HepG2 (cell line): ENCODE data around the gene SEMA3B. TPM values are rescaled to one million over a fixed set of nuclear protein-coding genes. Genes with fewer than 3 reads are reported as not detected.

Experiments used
- ATAC-seq: fragments of 200-7000 bp; cut with Tn5 transposase; 3 replicates; pipeline ENCODE4 v1.9.1; 2020; ENCODE audit warnings: mild to moderate bottlenecking, moderate library complexity
- BruUV-seq: library from RNA; stranded (reverse); fragments of 400-500 nt; replicated peaks from 2 replicates; lab custom pipeline; 2021; lab: Mats Ljungman, UMichigan
- CTCF ChIA-PET: fragments of 300-600 bp; formaldehyde crosslinking; extraction: SDS; loops from one replicate; lab custom pipeline; 2021; ENCODE audit warnings: low total read pairs, inconsistent platforms, low intra/inter-chr PET ratio; lab: Yijun Ruan, JAX
- POLR2A ChIA-PET: fragments of 350-600 bp; sonication (Branson Sonifier 250); formaldehyde crosslinking; loops from one replicate; lab custom pipeline; 2020; ENCODE audit warnings: antibody characterized with exemption, inconsistent platforms; lab: Yijun Ruan, JAX
- DNase-seq: peaks from one replicate; pipeline ENCODE4 v3.0.0-alpha.2; 2015; ENCODE audit warnings: low spot score
- FAIRE-seq: peaks from 3 replicates; lab custom pipeline; 2011; peaks lifted over from hg19 to GRCh38; lab: Jason Lieb, UNC
- H2AFZ ChIP-seq: one replicate; pipeline ENCODE4 v1.6.1; 2011; ENCODE audit warnings: low read length, inconsistent platforms
- H3K27ac ChIP-seq: fragments of 300-600 bp; 3 replicates; pipeline ENCODE4 v1.8.0; 2011; ENCODE audit warnings: mixed run types, mild to moderate bottlenecking, mixed read lengths, low read length, inconsistent platforms; ENCODE audit not compliant: insufficient read depth; ENCODE audit errors: extremely low read length
- H3K27me3 ChIP-seq, 2 experiments: fragments of 200-600 bp in 1 of 2; 2 replicates in 1 of 2; 3 replicates in 1 of 2; pipeline versions ENCODE4 v1.6.0 to v1.8.0; 2011; ENCODE audit warnings: low read length in 2 of 2, mild to moderate bottlenecking in 2 of 2, moderate library complexity in 2 of 2, inconsistent platforms in 1 of 2; ENCODE audit not compliant: insufficient read depth in 2 of 2, control insufficient read depth in 1 of 2
- H3K36me3 ChIP-seq, 2 experiments: fragments of 200-600 bp in 1 of 2; replicated peaks in 1 of 2; 2 replicates in 1 of 2; 3 replicates in 1 of 2; pipeline versions ENCODE4 v1.5.1 to v1.8.0; 2011; ENCODE audit warnings: low read length in 2 of 2, inconsistent platforms in 1 of 2; ENCODE audit not compliant: insufficient read depth in 2 of 2, control insufficient read depth in 1 of 2
- H3K4me1 ChIP-seq: 2 replicates; pipeline ENCODE4 v1.5.1; 2012; ENCODE audit warnings: low read length, inconsistent platforms; ENCODE audit not compliant: insufficient read depth
- H3K4me2 ChIP-seq: 2 replicates; pipeline ENCODE4 v1.6.0; 2011; ENCODE audit warnings: low read depth, low read length, inconsistent platforms
- H3K4me3 ChIP-seq, 3 experiments: fragments of 200-600 bp in 1 of 3; sonication (generic), shearing (Covaris generic) in 1 of 3; replicated peaks in 1 of 3; 2 replicates each; pipeline ENCODE4 v1.5.1; 2011 to 2016; ENCODE audit warnings: low read length in 3 of 3, inconsistent platforms in 2 of 3, low read depth in 2 of 3, mild to moderate bottlenecking in 2 of 3, control low read depth in 1 of 3, mixed read lengths in 1 of 3; ENCODE audit not compliant: insufficient read depth in 1 of 3
- H3K79me2 ChIP-seq: one replicate; pipeline ENCODE4 v1.6.1; 2011; ENCODE audit warnings: low read length, inconsistent platforms; ENCODE audit not compliant: insufficient read depth
- H3K9ac ChIP-seq: 2 replicates; pipeline ENCODE4 v1.6.0; 2011; ENCODE audit warnings: mild to moderate bottlenecking, low read depth, low read length, inconsistent platforms; ENCODE audit not compliant: insufficient read depth
- H3K9me3 ChIP-seq: 2 replicates; pipeline ENCODE4 v1.5.1; 2012; ENCODE audit warnings: mild to moderate bottlenecking, low read length
- H4K20me1 ChIP-seq: 2 replicates; pipeline ENCODE4 v1.6.0; 2011; ENCODE audit warnings: inconsistent platforms, mild to moderate bottlenecking, low read length, moderate library complexity; ENCODE audit not compliant: insufficient read depth
- ARID3A ChIP-seq: IDR thresholded peaks from 2 replicates; pipeline ENCODE4 v1.6.1; 2012; ENCODE audit warnings: low read depth, low read length, improper control_type of control experiment
- CCDC6 ChIP-seq: sonication (generic); formaldehyde crosslinking; IDR thresholded peaks from 2 replicates; pipeline ENCODE4 v1.8.1; 2022; ENCODE audit warnings: mild to moderate bottlenecking, missing genetic modification reagents, moderate library complexity
- DR1 ChIP-seq: sonication (generic); formaldehyde crosslinking; IDR thresholded peaks from 2 replicates; pipeline ENCODE4 v1.8.0; 2021; ENCODE audit warnings: mild to moderate bottlenecking, missing genetic modification reagents, inconsistent platforms
- HMGA1 ChIP-seq: sonication (generic); formaldehyde crosslinking; conservative IDR thresholded peaks from 2 replicates; pipeline ENCODE4 v1.4.0; 2020; ENCODE audit warnings: missing genetic modification reagents
- NR0B2 ChIP-seq: sonication (generic); formaldehyde crosslinking; IDR thresholded peaks from 2 replicates; pipeline ENCODE4 v1.4.0; 2020; ENCODE audit warnings: mild to moderate bottlenecking, missing genetic modification reagents
- PAF1 ChIP-seq: IDR thresholded peaks from 2 replicates; pipeline ENCODE4 v1.6.1; 2016; ENCODE audit warnings: missing genetic modification reagents, missing compliant biosample characterization
- PATZ1 ChIP-seq: sonication (generic); formaldehyde crosslinking; IDR thresholded peaks from 2 replicates; pipeline ENCODE4 v1.4.0; 2020; ENCODE audit warnings: missing genetic modification reagents
- POLR2AphosphoS5 ChIP-seq: IDR thresholded peaks from 2 replicates; pipeline ENCODE4 v1.6.1; 2012; ENCODE audit warnings: low read depth, low read length
- SATB2 ChIP-seq: sonication (generic); formaldehyde crosslinking; IDR thresholded peaks from 2 replicates; pipeline ENCODE4 v1.5.0; 2020; ENCODE audit warnings: missing genetic modification reagents
- SIX4 ChIP-seq: sonication (generic); formaldehyde crosslinking; IDR thresholded peaks from 2 replicates; pipeline ENCODE4 v1.4.0; 2020; ENCODE audit warnings: missing genetic modification reagents
- SKI ChIP-seq: fragments of 450-650 bp; IDR thresholded peaks from one replicate; pipeline ENCODE4 v1.6.1; 2018; ENCODE audit warnings: mild to moderate bottlenecking; ENCODE audit not compliant: partially characterized antibody
- SMAD1 ChIP-seq: sonication (generic); formaldehyde crosslinking; IDR thresholded peaks from 2 replicates; pipeline ENCODE4 v1.4.0; 2020; ENCODE audit warnings: missing genetic modification reagents, low read depth, mild to moderate bottlenecking, borderline replicate concordance
- SOX6 ChIP-seq, 2 experiments: fragments of 450-650 bp in 1 of 2; sonication (generic) in 1 of 2; formaldehyde crosslinking in 1 of 2; IDR thresholded peaks; 2 replicates each; pipeline versions ENCODE4 v1.4.0 to v1.6.1; 2017 to 2020; ENCODE audit warnings: antibody characterized with exemption in 1 of 2, mild to moderate bottlenecking in 1 of 2, missing genetic modification reagents in 1 of 2
- TBX2 ChIP-seq: sonication (generic); formaldehyde crosslinking; IDR thresholded peaks from 2 replicates; pipeline ENCODE4 v1.5.0; 2020; ENCODE audit warnings: missing genetic modification reagents, mild to moderate bottlenecking, borderline replicate concordance
- TFAP4 ChIP-seq: sonication (generic); IDR thresholded peaks from 2 replicates; pipeline ENCODE4 v1.6.1; 2016; ENCODE audit warnings: low read depth, borderline replicate concordance
- YEATS2 ChIP-seq: sonication (generic); formaldehyde crosslinking; IDR thresholded peaks from 2 replicates; pipeline ENCODE4 v1.4.0; 2020; ENCODE audit warnings: missing genetic modification reagents, borderline replicate concordance
- YEATS4 ChIP-seq: sonication (generic); formaldehyde crosslinking; IDR thresholded peaks from 2 replicates; pipeline ENCODE4 v1.4.0; 2020; ENCODE audit warnings: missing genetic modification reagents, borderline replicate concordance
- ZNF432 ChIP-seq: sonication (generic); formaldehyde crosslinking; IDR thresholded peaks from 2 replicates; pipeline ENCODE4 v1.5.0; 2020; ENCODE audit warnings: missing genetic modification reagents, mild to moderate bottlenecking, borderline replicate concordance
- ZNF713 ChIP-seq: sonication (generic); formaldehyde crosslinking; IDR thresholded peaks from 2 replicates; pipeline ENCODE4 v1.4.0; 2020; ENCODE audit warnings: mild to moderate bottlenecking, missing genetic modification reagents
- ZNF775 ChIP-seq: sonication (generic); formaldehyde crosslinking; IDR thresholded peaks from 2 replicates; pipeline ENCODE4 v1.4.0; 2020; ENCODE audit warnings: missing genetic modification reagents, mild to moderate bottlenecking, moderate library complexity, borderline replicate concordance
- ZSCAN22 ChIP-seq: sonication (generic); formaldehyde crosslinking; IDR thresholded peaks from 2 replicates; pipeline ENCODE4 v1.4.0; 2020; ENCODE audit warnings: mild to moderate bottlenecking, missing genetic modification reagents
- WGBS: methylation state at CpG from one replicate; pipeline ENCODE4 v1.1.6; 2017; ENCODE audit warnings: low lambda C conversion rate; 5-methylcytosine and 5-hydroxymethylcytosine counted together
- in situ Hi-C: cut with HindIII; loops from 2 replicates; pipeline ENCODE4 v1.10.0; 2017; ENCODE audit warnings: low pct_unique_long_range_greater_than_20kb; ENCODE audit not compliant: extremely low pct_ligation_motif_present
- intact Hi-C: fragments of 100-400 bp; cut with micrococcal nuclease; formaldehyde crosslinking; loops from one replicate; pipeline ENCODE4 v1.10.0; 2022; ENCODE audit not compliant: unreplicated experiment
- polyA plus RNA-seq, 8 experiments: library from polyadenylated mRNA; depleted of rRNA in 3 of 8; stranded (reverse) in 7 of 8; unstranded in 1 of 8; fragments of >200 nt; fragmentation: Illumina TruSeq in 4 of 8; extraction: Trizol in 4 of 8; gene quantifications; 2 replicates each; pipeline versions ENCODE4 v1.2.1 to v1.2.3, GENCODE V29; 2011 to 2016; ENCODE audit warnings: low read depth in 4 of 8, missing spikeins in 1 of 8, mixed read lengths in 1 of 8; ENCODE audit not compliant: insufficient read depth in 1 of 8
- total RNA-seq, 5 experiments: library from RNA; depleted of rRNA; stranded (reverse); fragments of >200 nt; fragmentation: Illumina TruSeq; extraction: Trizol; gene quantifications; 2 replicates each; pipeline ENCODE4 v1.2.3, GENCODE V29; 2016; ENCODE audit warnings: low read depth in 1 of 5

The SEMA3B gene
- total and polyA plus RNA-seq, 2 of the 13 experiments (the other 11 are each of a cell fraction or from before 2014, with no cell fraction given) = 93.2 to 158 TPM

- Histone ChIP-seq H3K9ac (peak overlapping the region; percentile 63), H3K79me2 (peaks cover 36% of the 10 kb centered on the region), H3K4me3 (peak overlapping the region; percentile 48 to 53 (median 50)), H3K27ac (peak overlapping the region; percentile 87), H2AFZ (no peak overlapping the region), H3K4me2 (peak overlapping the region; percentile 86), H4K20me1 (peaks cover 11% of the 10 kb centered on the region), H3K9me3 (no peaks in the 10 kb centered on the region), H3K36me3 (peaks cover 1 to 3% of the 10 kb centered on the region in 2 experiments; a peak in 2 of 5 replicates), H3K27me3 (no peaks in the 10 kb centered on the region; a peak in 1 of 5 replicates), H3K4me1 (peaks cover 56% of the 10 kb centered on the region)
- DNase-seq = peak; percentile 97
- 0% methylated on average over 1 of the region's 12 CpGs for WGBS
- peak; percentile 55 for ATAC-seq
- ChIA-PET CTCF (interaction anchor here (1.5 kb wide), 1 partner anchor 22 kb away, joined by 3 read pairs; no protein-coding TSS in a partner anchor), POLR2A (interaction anchor here (0.5 to 7.9 kb wide), 23 partner anchors 8 to 104 kb away, joined by 3 to 222 read pairs (median 7); partner anchors contain the start of genes CYB561D2, GNAI2, HYAL2 and LSMEM2)
- BruUV-seq = no TSS peak
- FAIRE-seq = peak; percentile 90
- in situ Hi-C loops = no loop called here
- intact Hi-C loops = loop anchor here (1.0 kb wide), 1 partner anchor 22 kb away; no protein-coding TSS in a partner anchor
- TF ChIP-seq PAF1 (CRISPR knock-in tag) (no peak), SKI (no peak), ZSCAN22 (CRISPR knock-in tag) (no peak), SOX6 (IDR thresholded peaks at IDR 0.05) (no peak), SOX6 (CRISPR knock-in tag; IDR thresholded peaks at IDR 0.05) (no peak; the same call in 1 of the 2 replicates), ZNF775 (no peak), ZNF432 (CRISPR knock-in tag) (no peak), SIX4 (CRISPR knock-in tag) (no peak), SMAD1 (CRISPR knock-in tag) (no peak), ZNF713 (CRISPR knock-in tag) (0 out of 2 replicates have a peak, but pooled peaks have one; percentile 79), PATZ1 (peak; percentile 96), SATB2 (CRISPR knock-in tag) (no peak), NR0B2 (no peak), POLR2AphosphoS5 (peak; percentile 36; the same call in 1 of the 2 replicates), CCDC6 (CRISPR knock-in tag) (0 out of 2 replicates have a peak, but pooled peaks have one; percentile 11), TBX2 (peak; percentile 81), TFAP4 (peak; percentile 63; the same call in 1 of the 2 replicates), ARID3A (no peak), YEATS2 (CRISPR knock-in tag) (no peak), YEATS4 (CRISPR knock-in tag) (no peak; the same call in 1 of the 2 replicates), DR1 (CRISPR knock-in tag) (0 out of 2 replicates have a peak, but pooled peaks have one; percentile 31), HMGA1 (CRISPR knock-in tag) (no peak)
Observed at GRCh38 chr3:50299638-50299928, 30.6 kb downstream of the SEMA3B start.
